Right atrium auricular region (tissue), 2 donors: ENCODE results near the gene KCNE3. TPM values are rescaled to one million over a fixed set of nuclear protein-coding genes. Genes with fewer than 3 reads are reported as not detected.

ENCODE experiments used
- DNase-seq: peaks from one replicate; pipeline ENCODE4 v3.0.0-alpha.2; 2019; ENCODE audit warnings: low spot score
- H3K27ac ChIP-seq, 2 donors: fragments of 200-600 bp; sonication (generic); 1 replicate in 1 of 2; 2 replicates in 1 of 2; pipeline ENCODE4 v1.5.1; 2016 to 2019
- H3K27me3 ChIP-seq, 2 donors: fragments of 200-600 bp; sonication (generic); one replicate each; pipeline versions ENCODE4 v1.5.1 to v1.6.0; 2017 to 2019
- H3K36me3 ChIP-seq: fragments of 200-600 bp; sonication (generic); one replicate; pipeline ENCODE4 v1.5.1; 2016
- H3K4me1 ChIP-seq, 2 donors: fragments of 200-600 bp; sonication (generic); one replicate each; pipeline versions ENCODE4 v1.5.1 to v1.6.0; 2017 to 2019
- H3K4me3 ChIP-seq, 2 donors: fragments of 200-600 bp; sonication (generic); 1 replicate in 1 of 2; 2 replicates in 1 of 2; pipeline ENCODE4 v1.5.1; 2017 to 2019; ENCODE audit warnings: mild to moderate bottlenecking in 1 of 2, moderate library complexity in 1 of 2
- H3K9me3 ChIP-seq, 2 donors: fragments of 200-600 bp; sonication (generic); one replicate each; pipeline ENCODE4 v1.5.1; 2019
- total RNA-seq, 2 donors: library from RNA; depleted of rRNA; stranded (reverse); fragments of >200 nt; gene quantifications; one replicate each; pipeline ENCODE4 v1.1.0, GENCODE V29; 2016
- TF ChIP-seq, protein P1 (sequence below), 2 donors: fragments of 200-600 bp; sonication (generic); IDR thresholded peaks; one replicate each; pipeline ENCODE4 v1.5.1; 2019; ENCODE audit warnings: antibody characterized with exemption in 2 of 2

KCNE3 gene
- total RNA-seq, 2 donors from 2014 or later = 1.4 to 3.3 TPM

DNA sequence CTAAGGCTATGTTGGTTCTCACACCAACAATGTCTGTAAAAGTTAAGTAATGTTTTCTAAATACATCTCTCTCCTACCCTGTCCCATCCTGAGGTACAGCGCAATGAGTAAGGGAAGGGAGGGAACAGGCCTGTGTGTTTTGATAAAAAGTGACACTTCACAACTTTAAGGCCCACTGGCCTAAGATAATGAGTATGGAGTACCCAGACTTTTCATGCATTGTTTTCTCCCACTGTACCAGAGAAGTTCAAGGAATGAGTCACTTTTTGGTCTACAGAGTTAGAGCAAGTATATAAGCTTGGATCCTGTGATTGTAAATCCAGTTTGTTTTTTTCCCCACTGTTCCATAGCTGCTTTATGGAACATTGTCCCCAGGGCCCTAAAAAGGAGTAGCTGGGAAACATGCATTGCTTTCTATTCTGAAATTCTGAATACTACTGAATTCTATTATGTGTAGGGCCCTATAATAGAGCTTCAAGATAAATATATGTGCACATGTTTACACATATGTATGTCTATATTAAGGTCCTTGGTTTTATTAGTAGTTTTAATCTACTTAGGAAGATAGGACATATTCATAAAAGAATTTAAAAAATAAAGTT lies 29.8 kb downstream of the KCNE3 start:
- no peak for DNase-seq
- H3K9me3 ChIP-seq = no peaks in the 10 kb centered on the region
- TF ChIP-seq, protein P1, sequence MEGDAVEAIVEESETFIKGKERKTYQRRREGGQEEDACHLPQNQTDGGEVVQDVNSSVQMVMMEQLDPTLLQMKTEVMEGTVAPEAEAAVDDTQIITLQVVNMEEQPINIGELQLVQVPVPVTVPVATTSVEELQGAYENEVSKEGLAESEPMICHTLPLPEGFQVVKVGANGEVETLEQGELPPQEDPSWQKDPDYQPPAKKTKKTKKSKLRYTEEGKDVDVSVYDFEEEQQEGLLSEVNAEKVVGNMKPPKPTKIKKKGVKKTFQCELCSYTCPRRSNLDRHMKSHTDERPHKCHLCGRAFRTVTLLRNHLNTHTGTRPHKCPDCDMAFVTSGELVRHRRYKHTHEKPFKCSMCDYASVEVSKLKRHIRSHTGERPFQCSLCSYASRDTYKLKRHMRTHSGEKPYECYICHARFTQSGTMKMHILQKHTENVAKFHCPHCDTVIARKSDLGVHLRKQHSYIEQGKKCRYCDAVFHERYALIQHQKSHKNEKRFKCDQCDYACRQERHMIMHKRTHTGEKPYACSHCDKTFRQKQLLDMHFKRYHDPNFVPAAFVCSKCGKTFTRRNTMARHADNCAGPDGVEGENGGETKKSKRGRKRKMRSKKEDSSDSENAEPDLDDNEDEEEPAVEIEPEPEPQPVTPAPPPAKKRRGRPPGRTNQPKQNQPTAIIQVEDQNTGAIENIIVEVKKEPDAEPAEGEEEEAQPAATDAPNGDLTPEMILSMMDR (IDR thresholded peaks at IDR 0.05) = no peak

DNA sequence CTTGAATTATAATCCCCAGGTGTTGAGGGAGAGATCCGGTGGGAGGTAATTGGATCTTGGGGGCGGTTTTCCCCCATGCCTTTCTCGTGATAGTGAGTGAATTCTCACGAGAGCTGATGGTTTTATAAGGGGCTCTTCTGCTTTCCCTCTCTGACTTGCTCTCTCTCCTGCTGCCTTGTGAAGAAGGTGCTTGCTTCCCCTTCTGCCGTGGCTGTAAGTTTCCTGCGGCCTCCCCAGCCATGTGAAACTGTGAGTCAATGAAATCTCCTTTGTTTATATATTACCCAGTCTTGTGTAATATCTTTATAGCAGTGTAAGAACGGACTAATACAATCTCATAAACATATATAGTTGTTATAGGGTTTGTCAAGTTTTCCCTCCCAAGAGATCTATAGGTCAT lies 32.8 kb downstream of the KCNE3 start:
- Histone ChIP-seq H3K27ac (no peak overlapping the region), H3K4me1 (no peaks in the 10 kb centered on the region), H3K4me3 (no peak overlapping the region), H3K9me3 (no peaks in the 10 kb centered on the region), H3K27me3 (no peaks in the 10 kb centered on the region), H3K36me3 (no peaks in the 10 kb centered on the region)
- no peak for DNase-seq
- TF ChIP-seq, protein P1 (IDR thresholded peaks at IDR 0.05) = no peak

More for the DNA sequence above, 29.8 kb downstream of the KCNE3 start:
- no peaks in the 10 kb centered on the region for H3K36me3 ChIP-seq
- no peaks in the 10 kb centered on the region for H3K27me3 ChIP-seq
- H3K27ac ChIP-seq = no peak overlapping the region
- no peaks in the 10 kb centered on the region for H3K4me1 ChIP-seq
- H3K4me3 ChIP-seq = no peak overlapping the region

DNA sequence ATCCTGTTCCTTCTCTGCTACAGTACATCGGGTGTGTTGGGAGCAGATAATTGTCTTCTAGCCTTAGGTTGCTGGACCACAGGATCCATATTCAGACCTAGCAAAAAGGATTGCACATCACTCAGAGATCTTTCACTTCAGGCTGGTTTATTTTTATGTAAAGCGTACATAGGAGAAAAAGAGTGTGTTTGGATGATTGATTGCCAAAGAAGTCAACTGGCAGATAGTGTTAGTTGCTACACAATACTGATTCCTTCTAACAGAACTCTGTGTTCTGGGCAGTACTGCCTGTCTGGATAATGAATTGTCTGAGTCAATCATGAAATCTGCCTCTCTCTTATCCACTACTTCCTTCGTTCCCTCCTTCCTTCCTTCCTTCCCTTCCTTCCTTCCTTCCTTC lies 38.1 kb downstream of the KCNE3 start:
- no peaks in the 10 kb centered on the region for H3K27me3 ChIP-seq
- H3K4me1 ChIP-seq = no peaks in the 10 kb centered on the region
- TF ChIP-seq, protein P1 (IDR thresholded peaks at IDR 0.05) = no peak
- peaks cover 0 to 8% of the 10 kb centered on the region in 2 donors for H3K9me3 ChIP-seq
- no peak overlapping the region for H3K4me3 ChIP-seq
- H3K36me3 ChIP-seq = no peaks in the 10 kb centered on the region
- no peak for DNase-seq
- H3K27ac ChIP-seq = no peak overlapping the region

DNA sequence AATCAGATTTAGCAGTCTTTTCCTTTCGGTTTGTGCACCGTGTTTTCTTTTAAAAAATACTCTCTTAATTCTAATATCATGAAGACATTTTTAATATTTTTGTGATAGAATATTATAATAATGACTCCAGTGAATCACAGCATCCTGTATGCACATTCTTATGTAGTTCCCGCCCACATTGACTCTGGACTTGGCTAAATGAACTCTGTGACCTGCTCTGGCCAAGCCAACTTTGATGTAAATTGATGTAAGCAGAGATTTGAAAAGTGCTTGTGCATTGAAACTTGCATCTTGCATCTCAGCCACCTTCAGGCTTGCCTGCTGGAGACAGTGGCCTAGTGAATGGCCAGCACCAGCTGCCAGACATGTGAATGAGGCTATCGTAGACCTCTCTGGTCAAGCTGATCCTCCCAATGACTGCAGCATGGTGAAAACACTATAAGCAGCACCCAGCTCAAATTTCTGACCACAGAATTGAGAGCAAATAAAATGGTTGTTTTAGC lies 39.9 kb downstream of the KCNE3 start:
- Histone ChIP-seq H3K36me3 (no peaks in the 10 kb centered on the region), H3K4me1 (no peaks in the 10 kb centered on the region), H3K9me3 (peaks cover 0 to 8% of the 10 kb centered on the region in 2 donors), H3K4me3 (no peak overlapping the region), H3K27ac (no peak overlapping the region), H3K27me3 (no peaks in the 10 kb centered on the region)
- no peak for DNase-seq
- TF ChIP-seq, protein P1 (IDR thresholded peaks at IDR 0.05) = no peak

DNA sequence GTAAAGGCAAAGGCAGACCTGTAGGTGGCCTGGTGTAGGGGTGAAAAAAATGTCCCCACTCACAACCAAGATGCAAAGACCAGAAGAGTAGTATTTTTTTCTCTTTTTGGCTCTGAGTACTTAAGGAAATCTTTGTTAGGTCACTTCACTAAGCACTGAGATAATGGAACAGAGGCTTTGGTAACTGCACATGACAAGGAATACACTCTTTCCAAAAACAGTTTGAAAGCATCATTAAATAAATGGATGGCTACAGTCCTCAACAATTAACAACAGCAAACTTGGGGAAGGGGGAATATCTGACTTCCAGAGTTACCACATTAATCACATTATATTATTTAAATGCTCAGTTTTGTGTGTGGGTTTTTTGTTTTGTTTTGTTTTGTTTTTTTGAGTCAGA lies 42.2 kb downstream of the KCNE3 start:
- TF ChIP-seq, protein P1 (IDR thresholded peaks at IDR 0.05) = no peak
- H3K9me3 ChIP-seq = peaks cover 0 to 8% of the 10 kb centered on the region in 2 donors
- no peak overlapping the region for H3K4me3 ChIP-seq
- no peaks in the 10 kb centered on the region for H3K4me1 ChIP-seq
- no peaks in the 10 kb centered on the region for H3K27me3 ChIP-seq
- DNase-seq = no peak
- no peaks in the 10 kb centered on the region for H3K36me3 ChIP-seq
- H3K27ac ChIP-seq = no peak overlapping the region

DNA sequence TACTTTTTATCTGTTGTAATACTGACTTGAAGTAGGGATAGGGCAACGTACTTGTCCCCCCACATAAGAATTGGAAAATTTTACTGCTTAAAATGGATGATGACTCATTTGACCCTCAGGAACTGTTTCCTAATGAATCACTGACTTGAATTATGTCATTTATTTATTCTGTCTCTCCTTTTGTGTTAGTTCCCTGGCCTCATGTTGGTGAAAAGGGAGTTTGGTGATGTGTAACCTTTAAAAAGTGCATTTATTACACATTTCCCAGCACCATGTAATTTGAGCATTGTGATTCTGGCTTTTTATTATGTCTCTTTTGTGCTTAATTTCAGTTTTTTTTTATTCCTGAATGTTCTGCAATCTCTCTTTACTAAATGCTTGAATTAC lies 48.8 kb downstream of the KCNE3 start:
- no peak overlapping the region for H3K4me3 ChIP-seq
- TF ChIP-seq, protein P1 (IDR thresholded peaks at IDR 0.05) = no peak
- DNase-seq = no peak
- H3K36me3 ChIP-seq = no peaks in the 10 kb centered on the region
- no peaks in the 10 kb centered on the region for H3K9me3 ChIP-seq
- no peaks in the 10 kb centered on the region for H3K4me1 ChIP-seq
- H3K27ac ChIP-seq = peak overlapping the region; percentile 69
- H3K27me3 ChIP-seq = no peaks in the 10 kb centered on the region
